Measurements from ENCODE around the gene LIPT2.

Gene LIPT2

DNA sequence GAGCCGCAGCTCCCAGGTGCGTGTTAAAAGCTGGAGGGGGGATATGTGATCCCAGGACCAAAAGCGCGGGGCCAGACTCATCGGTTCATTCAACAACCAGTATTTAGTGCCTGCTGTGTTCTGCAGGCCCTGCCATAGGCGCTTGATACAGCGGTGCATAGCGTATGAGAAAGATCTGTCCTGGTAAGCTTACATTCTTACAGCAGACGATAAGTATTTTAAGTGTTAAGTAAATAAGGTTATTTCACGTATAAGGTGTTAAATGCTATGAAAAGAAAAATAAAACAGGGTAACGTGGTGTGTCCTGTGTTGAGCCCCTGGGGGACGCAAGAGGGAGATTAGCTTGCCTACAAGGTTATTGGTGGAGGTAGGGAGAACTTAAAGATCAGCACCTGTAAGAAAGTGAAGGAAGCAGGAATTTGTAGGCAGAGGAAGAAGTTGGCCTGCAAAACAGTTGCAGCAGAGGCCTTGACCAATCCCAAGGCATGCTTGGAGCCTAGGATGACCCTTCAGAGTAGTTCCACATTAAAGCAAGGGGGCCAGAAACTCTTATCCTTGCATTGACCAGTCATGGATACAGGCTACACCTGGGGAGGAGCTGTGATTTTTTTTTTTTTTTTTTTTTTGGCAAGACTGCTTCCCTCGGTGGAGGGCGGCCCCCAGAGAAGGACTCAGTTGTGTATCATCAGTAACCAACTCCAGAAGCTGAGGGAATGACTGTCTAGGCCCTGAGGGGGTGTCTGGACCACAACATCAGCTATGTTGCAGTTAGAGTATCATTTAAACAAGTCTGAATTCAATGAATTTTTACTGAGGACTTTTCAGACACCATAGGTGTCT, 487 bp upstream of the LIPT2 start:
- no peaks in the 10 kb centered on the region for H3K4me1 ChIP-seq (ENCODE audit: control insufficient read depth, insufficient read depth, low read length)
- POLR2A ChIA-PET = interaction anchor here (0.6 to 2.5 kb wide), 26 partner anchors 9 to 748 kb away, joined by 3 to 22 read pairs (median 4); partner anchors contain the start of genes PGM2L1, POLD3 and UCP2
- no peaks in the 10 kb centered on the region for H3K36me3 ChIP-seq (ENCODE audit: control insufficient read depth in 2 of 2, insufficient read depth in 1 of 2, low read length in 2 of 2)
- 0 out of 2 replicates have a peak, but pooled peaks have one; percentile 6 for TF ChIP-seq ZIC2 (tag by site-specific recombination; IDR thresholded peaks at IDR 0.05)
- TF ChIP-seq IKZF3 (tag by site-specific recombination; IDR thresholded peaks at IDR 0.05) = 0 out of 2 replicates have a peak, but pooled peaks have one; percentile 60
- TF ChIP-seq ZNF169 (tag by site-specific recombination; IDR thresholded peaks at IDR 0.05) = no peak
- TF ChIP-seq ZXDB (tag by site-specific recombination; IDR thresholded peaks at IDR 0.05) = 0 out of 2 replicates have a peak, but pooled peaks have one; percentile 7
- TF ChIP-seq ZNF423 (tag by site-specific recombination; IDR thresholded peaks at IDR 0.05) = no peak
- TF ChIP-seq WT1 (tag by site-specific recombination; IDR thresholded peaks at IDR 0.05) = no peak
- peak; percentile 67 for TF ChIP-seq ZNF335 (tag by site-specific recombination; conservative IDR thresholded peaks at IDR 0.05)
- peak; percentile 77 for TF ChIP-seq ZNF362 (tag by site-specific recombination; IDR thresholded peaks at IDR 0.05)
- peak; percentile 73 for TF ChIP-seq SP3 (tag by site-specific recombination; IDR thresholded peaks at IDR 0.05)
- no peak for TF ChIP-seq ZNF114 (tag by site-specific recombination; IDR thresholded peaks at IDR 0.05)
- TF ChIP-seq, protein P1, sequence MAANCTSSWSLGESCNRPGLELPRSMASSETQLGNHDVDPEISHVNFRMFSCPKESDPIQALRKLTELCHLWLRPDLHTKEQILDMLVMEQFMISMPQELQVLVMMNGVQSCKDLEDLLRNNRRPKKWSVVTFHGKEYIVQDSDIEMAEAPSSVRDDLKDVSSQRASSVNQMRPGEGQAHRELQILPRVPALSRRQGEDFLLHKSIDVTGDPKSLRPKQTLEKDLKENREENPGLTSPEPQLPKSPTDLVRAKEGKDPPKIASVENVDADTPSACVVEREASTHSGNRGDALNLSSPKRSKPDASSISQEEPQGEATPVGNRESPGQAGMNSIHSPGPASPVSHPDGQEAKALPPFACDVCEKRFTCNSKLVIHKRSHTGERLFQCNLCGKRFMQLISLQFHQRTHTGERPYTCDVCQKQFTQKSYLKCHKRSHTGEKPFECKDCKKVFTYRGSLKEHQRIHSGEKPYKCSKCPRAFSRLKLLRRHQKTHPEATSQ (tag by site-specific recombination; IDR thresholded peaks at IDR 0.05) = no peak
- TF ChIP-seq ZNF157 (tag by site-specific recombination; IDR thresholded peaks at IDR 0.05) = no peak
- no peak for TF ChIP-seq ZNF214 (tag by site-specific recombination; IDR thresholded peaks at IDR 0.05; ENCODE audit: borderline replicate concordance)
- TF ChIP-seq KLF16 (tag by site-specific recombination; IDR thresholded peaks at IDR 0.05) = no peak
- no peak for TF ChIP-seq ZNF600 (tag by site-specific recombination; IDR thresholded peaks at IDR 0.05)
- TF ChIP-seq GLIS1 (tag by site-specific recombination; IDR thresholded peaks at IDR 0.05) = peak; percentile 10; the same call in 1 of the 2 replicates
- TF ChIP-seq ZNF37A (tag by site-specific recombination; IDR thresholded peaks at IDR 0.05) = no peak
- TF ChIP-seq ZNF174 (tag by site-specific recombination; IDR thresholded peaks at IDR 0.05) = no peak
- TF ChIP-seq KLF10 (tag by site-specific recombination; IDR thresholded peaks at IDR 0.05) = no peak
- TF ChIP-seq PRDM10 (tag by site-specific recombination; IDR thresholded peaks at IDR 0.05) = peak; percentile 7; the same call in 1 of the 2 replicates
- TF ChIP-seq KLF1 (tag by site-specific recombination; IDR thresholded peaks at IDR 0.05) = no peak
- CTCF ChIA-PET = interaction anchor here (0.5 to 2.1 kb wide), 6 partner anchors 20 to 639 kb away, joined by 3 to 5 read pairs (median 3); no protein-coding TSS in a partner anchor
- H3K4me3 ChIP-seq (ENCODE audit: low read depth, low read length) = peak overlapping the region; percentile 70
- no peaks in the 10 kb centered on the region for H3K9me3 ChIP-seq (ENCODE audit: control insufficient read depth, insufficient read depth, low read depth, low read length)
- H3K27ac ChIP-seq (ENCODE audit: extremely low read depth, low read depth, low read length) = peak overlapping the region; percentile 96; the same call in 1 of the 2 replicates

Measured in HEK293 (cell line).